ENCODE measurements around the gene ALOX15.
"Not testable (repeated sequence)": the region's sequence is repeated elsewhere in the genome, so short reads cannot be mapped to it uniquely, and the experiment has no call there.

ALOX15 gene

GRCh38 chr17:4591529-4591928 is 49.9 kb downstream of the ALOX15 start:
- Histone ChIP-seq H3K4me3 (ENCODE audit: low read length) (no peak overlapping the region), H3K27me3 (ENCODE audit: insufficient read depth, low read length) (peaks cover 58% of the 10 kb centered on the region), H2AFZ (ENCODE audit: low read depth, low read length) (no peak overlapping the region), H3K4me1 (ENCODE audit: insufficient read depth, low read length) (no peaks in the 10 kb centered on the region), H3K36me3 (ENCODE audit: insufficient read depth, low read length) (no peaks in the 10 kb centered on the region), H3K9me3 (ENCODE audit: low read length) (no peaks in the 10 kb centered on the region)

- H2AFZ ChIP-seq (ENCODE audit: low read depth, low read length), result no peak overlapping the region
- peaks cover 59% of the 10 kb centered on the region for H3K27me3 ChIP-seq (ENCODE audit: insufficient read depth, low read length)
Measured at GRCh38 chr17:4590981-4591453, 50.5 kb downstream of the ALOX15 start.

DNA sequence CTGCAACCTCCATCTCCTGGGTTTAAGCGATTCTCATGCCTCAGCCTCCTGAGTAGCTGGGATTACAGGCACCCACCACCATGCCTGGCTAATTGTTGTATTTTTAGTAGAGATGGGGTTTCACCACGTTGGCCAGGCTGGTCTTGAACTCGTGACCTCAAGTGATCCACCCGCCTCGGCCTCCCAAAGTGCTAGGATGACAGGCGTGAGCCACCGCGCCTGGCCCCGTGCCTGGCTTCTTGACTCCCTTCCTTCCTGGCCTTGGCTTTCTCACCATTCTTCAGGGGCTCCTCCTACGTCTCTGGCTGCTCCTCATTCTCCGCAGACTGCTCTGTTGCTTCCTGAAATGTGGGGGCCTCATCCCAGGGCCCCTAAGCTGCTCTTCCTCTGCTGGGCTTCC is 51.4 kb downstream of the ALOX15 start:
- H3K27me3 ChIP-seq (ENCODE audit: insufficient read depth, low read length), result peaks cover 64% of the 10 kb centered on the region
- not testable (repeated sequence) for H3K4me1 ChIP-seq (ENCODE audit: insufficient read depth, low read length); H2AFZ ChIP-seq (ENCODE audit: low read depth, low read length); H3K36me3 ChIP-seq (ENCODE audit: insufficient read depth, low read length); H3K4me3 ChIP-seq (ENCODE audit: low read length); H3K9me3 ChIP-seq (ENCODE audit: low read length)

More at GRCh38 chr17:4590981-4591453, 50.5 kb downstream of the ALOX15 start:
- Histone ChIP-seq H3K4me3 (ENCODE audit: low read length) (no peak overlapping the region), H3K36me3 (ENCODE audit: insufficient read depth, low read length) (no peaks in the 10 kb centered on the region), H3K9me3 (ENCODE audit: low read length) (no peaks in the 10 kb centered on the region), H3K4me1 (ENCODE audit: insufficient read depth, low read length) (no peaks in the 10 kb centered on the region)

DNA sequence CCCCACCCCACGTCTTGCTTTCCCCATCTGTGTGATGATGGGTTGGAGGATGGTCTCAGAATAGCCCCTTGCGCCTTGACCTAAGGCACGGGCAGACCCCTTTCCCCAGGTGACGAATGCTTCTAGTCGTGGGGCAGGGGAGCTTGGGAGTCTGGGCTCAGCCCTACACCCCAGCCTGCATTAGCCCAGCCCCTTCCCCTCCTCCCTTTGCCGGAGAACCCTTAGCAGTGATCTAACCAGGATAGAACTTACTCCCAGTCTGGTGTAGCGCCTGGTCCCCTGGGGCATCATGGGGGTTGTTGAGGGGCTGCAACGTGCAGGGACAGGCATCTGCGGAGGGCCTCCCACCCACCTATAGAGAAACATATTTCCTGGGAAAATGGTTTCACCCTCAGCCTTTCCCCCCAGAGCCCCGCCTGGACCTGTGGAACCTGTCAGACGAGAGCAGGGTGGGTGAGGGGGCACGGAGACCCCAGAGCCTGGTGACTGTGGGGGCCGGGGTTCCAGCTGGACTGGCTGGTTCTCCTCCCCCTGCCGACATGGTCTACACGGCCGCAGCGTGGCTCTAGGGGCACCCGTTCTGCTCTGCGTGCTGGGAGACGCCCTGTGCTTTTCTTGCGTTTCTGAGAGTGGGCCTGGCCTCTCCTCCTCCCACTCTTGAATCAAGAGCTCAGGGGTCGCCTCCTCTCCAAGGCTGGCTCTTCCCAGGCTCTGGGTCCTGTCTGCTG is 52.4 kb downstream of the ALOX15 start:
- Histone ChIP-seq H3K9me3 (ENCODE audit: low read length) (no peaks in the 10 kb centered on the region), H2AFZ (ENCODE audit: low read depth, low read length) (no peak overlapping the region), H3K4me1 (ENCODE audit: insufficient read depth, low read length) (peaks cover 3% of the 10 kb centered on the region), H3K4me3 (ENCODE audit: low read length) (no peak overlapping the region), H3K27me3 (ENCODE audit: insufficient read depth, low read length) (peaks cover 73% of the 10 kb centered on the region), H3K36me3 (ENCODE audit: insufficient read depth, low read length) (no peaks in the 10 kb centered on the region)

DNA sequence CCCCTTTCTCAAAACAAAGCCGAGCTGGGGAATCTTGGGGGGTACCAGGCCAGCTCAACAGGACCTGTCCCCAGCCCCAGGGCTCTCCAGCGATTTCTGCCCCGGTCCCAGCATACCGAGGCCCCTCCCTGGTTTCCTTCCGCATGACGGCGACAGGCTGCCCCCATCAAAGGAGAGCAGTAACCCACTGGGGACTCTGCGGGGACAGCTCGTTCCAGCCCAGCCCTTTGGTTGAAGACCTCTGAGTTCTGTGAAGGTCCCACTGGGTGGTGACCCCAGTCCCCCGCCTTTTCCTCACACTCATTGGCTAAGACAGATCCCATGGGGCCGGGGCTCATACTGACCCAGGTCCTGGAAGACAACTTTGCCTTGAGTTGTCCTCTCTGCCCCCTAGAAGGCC is 53.1 kb downstream of the ALOX15 start:
- Histone ChIP-seq H3K4me3 (ENCODE audit: low read length) (no peak overlapping the region), H2AFZ (ENCODE audit: low read depth, low read length) (no peak overlapping the region), H3K9me3 (ENCODE audit: low read length) (no peaks in the 10 kb centered on the region), H3K27me3 (ENCODE audit: insufficient read depth, low read length) (peaks cover 80% of the 10 kb centered on the region), H3K4me1 (ENCODE audit: insufficient read depth, low read length) (peaks cover 3% of the 10 kb centered on the region), H3K36me3 (ENCODE audit: insufficient read depth, low read length) (no peaks in the 10 kb centered on the region)

GRCh38 chr17:4587803-4588202 is 53.7 kb downstream of the ALOX15 start:
- Histone ChIP-seq H3K9me3 (ENCODE audit: low read length) (no peaks in the 10 kb centered on the region), H2AFZ (ENCODE audit: low read depth, low read length) (no peak overlapping the region), H3K27me3 (ENCODE audit: insufficient read depth, low read length) (peaks cover 85% of the 10 kb centered on the region), H3K4me1 (ENCODE audit: insufficient read depth, low read length) (peaks cover 3% of the 10 kb centered on the region), H3K36me3 (ENCODE audit: insufficient read depth, low read length) (no peaks in the 10 kb centered on the region), H3K4me3 (ENCODE audit: low read length) (no peak overlapping the region)

GRCh38 chr17:4587195-4587594 is 54.3 kb downstream of the ALOX15 start:
- Histone ChIP-seq H3K4me3 (ENCODE audit: low read length) (no peak overlapping the region), H3K4me1 (ENCODE audit: insufficient read depth, low read length) (peaks cover 3% of the 10 kb centered on the region), H3K36me3 (ENCODE audit: insufficient read depth, low read length) (no peaks in the 10 kb centered on the region)

DNA sequence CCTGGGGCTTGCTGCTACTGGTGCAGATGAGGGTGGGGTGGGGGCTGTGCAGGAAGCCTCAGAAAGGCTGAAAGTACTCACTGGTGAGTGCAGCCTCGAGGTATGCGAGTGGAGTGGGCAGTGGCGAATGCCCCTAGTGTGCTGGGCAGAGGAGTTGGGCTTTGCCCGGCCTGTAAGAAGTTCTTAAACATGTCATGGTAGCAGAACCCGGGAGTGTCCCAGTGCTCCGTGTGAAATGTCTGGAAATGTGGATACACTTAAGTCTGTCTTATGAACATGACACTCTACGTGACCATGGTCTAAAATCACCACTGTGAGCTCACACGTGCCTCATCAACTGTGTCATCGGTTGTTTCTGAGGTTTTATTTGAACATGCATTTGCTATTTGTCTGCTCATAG is 55.4 kb downstream of the ALOX15 start:
- Histone ChIP-seq H3K27me3 (ENCODE audit: insufficient read depth, low read length) (peaks cover 91% of the 10 kb centered on the region), H3K4me1 (ENCODE audit: insufficient read depth, low read length) (peaks cover 3% of the 10 kb centered on the region), H3K9me3 (ENCODE audit: low read length) (no peaks in the 10 kb centered on the region), H3K4me3 (ENCODE audit: low read length) (no peak overlapping the region), H2AFZ (ENCODE audit: low read depth, low read length) (no peak overlapping the region), H3K36me3 (ENCODE audit: insufficient read depth, low read length) (no peaks in the 10 kb centered on the region)

More at GRCh38 chr17:4587195-4587594, 54.3 kb downstream of the ALOX15 start:
- H3K9me3 ChIP-seq (ENCODE audit: low read length), result no peaks in the 10 kb centered on the region
- H3K27me3 ChIP-seq (ENCODE audit: insufficient read depth, low read length), result peaks cover 87% of the 10 kb centered on the region
- no peak overlapping the region for H2AFZ ChIP-seq (ENCODE audit: low read depth, low read length)

DNA sequence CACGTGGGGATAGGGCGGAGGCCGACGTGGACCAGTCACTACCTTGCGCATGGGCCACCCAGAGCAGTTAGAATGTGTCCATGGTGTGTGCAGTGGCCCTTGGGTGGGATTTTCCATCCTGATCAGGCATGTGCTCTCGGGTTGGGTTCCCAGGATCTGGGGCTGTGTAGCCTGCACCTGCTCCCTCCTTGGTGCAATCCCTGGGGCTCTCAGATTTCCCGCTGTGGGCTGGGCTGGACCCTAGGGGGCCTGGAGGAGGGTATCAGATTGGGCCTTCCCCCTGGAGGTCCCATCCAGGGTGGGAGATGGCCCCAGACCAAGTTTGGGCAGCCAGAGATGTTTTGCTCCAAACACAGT is 55.9 kb downstream of the ALOX15 start:
- Histone ChIP-seq H3K4me1 (ENCODE audit: insufficient read depth, low read length) (peaks cover 3% of the 10 kb centered on the region), H3K9me3 (ENCODE audit: low read length) (no peaks in the 10 kb centered on the region), H2AFZ (ENCODE audit: low read depth, low read length) (no peak overlapping the region), H3K4me3 (ENCODE audit: low read length) (no peak overlapping the region), H3K27me3 (ENCODE audit: insufficient read depth, low read length) (peaks cover 88% of the 10 kb centered on the region), H3K36me3 (ENCODE audit: insufficient read depth, low read length) (no peaks in the 10 kb centered on the region)

DNA sequence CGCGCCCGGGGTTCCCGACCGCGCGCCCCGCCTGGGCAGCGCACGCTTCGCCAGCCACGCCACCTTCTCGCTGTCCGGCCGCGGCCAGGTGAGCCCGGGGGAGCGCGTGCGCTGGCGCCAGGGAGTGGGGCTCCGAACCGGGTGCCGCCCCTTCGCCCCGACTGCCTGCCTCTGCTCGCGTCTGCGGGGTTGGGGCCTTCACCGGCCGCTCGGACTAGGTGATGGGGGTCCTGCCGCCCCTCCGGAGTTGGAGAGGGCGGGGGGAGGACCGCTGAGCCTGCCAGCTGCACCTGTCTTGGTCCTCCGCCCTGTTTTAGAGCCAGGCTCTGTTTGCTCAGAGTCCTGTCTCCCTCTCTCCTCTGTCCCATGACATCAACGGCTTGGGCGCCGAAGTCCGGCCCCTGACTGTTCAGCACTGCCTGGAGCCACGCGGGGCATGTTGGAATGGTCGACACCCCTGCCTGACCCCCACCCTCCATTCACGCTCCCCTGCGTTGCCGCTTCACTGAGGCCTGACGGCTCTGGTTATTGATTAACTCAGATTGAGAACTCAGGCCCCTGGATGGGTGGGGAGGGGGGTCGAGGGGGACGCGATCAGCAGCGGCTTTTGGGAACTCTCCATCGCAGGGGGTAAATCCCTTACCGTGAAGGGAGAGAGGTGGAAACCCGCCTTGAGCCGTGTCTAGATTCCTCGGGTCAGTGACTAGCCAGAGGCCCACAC is 56.4 kb downstream of the ALOX15 start:
- H3K9me3 ChIP-seq (ENCODE audit: low read length), result no peaks in the 10 kb centered on the region
- peaks cover 3% of the 10 kb centered on the region for H3K4me1 ChIP-seq (ENCODE audit: insufficient read depth, low read length)
- H3K4me3 ChIP-seq (ENCODE audit: low read length), result no peak overlapping the region
- no peak overlapping the region for H2AFZ ChIP-seq (ENCODE audit: low read depth, low read length)
- peaks cover 83% of the 10 kb centered on the region for H3K27me3 ChIP-seq (ENCODE audit: insufficient read depth, low read length)
- no peaks in the 10 kb centered on the region for H3K36me3 ChIP-seq (ENCODE audit: insufficient read depth, low read length)

DNA sequence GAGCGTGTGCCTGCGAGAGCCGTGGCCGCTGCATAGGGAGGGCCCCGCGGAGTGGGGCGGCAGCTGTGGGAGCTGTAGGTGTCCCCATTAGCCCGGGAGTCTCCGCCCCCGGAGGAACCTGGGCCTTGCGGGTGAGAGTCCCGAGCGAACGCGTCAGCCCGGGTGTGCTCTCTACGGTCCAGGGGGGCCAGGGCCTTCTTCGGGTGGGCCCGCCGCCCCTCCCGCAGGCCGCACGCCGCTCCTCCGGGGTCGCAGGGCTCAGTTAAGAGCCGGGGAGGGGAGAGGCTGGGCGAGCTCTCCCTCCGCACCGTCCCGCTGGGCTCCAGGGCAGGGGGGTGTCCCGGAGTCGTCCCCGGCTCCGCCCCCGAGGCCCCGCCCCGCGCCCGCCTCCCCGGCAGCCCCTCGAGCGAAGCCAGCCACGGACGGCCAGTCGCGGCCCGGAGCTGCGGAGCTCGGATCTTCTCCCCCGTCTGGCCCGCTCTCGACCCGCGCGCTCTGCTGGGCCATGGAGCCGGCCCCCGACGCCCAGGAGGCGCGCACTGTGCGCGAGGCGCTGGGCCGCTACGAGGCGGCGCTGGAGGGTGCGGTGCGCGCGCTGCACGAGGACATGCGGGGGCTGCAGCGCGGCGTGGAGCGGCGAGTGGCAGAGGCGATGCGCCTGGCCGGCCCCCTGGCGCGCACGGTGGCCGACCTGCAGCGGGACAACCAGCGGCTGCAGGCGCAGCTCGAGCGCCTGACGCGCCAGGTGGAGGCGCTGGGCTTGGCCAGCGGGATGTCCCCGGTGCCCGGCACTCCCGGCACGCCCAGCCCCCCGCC is 57.2 kb downstream of the ALOX15 start, which contains the start of gene SMTNL2:
SMTNL2 (plus strand) TSS at position 429 of the 816 bp plus-strand sequence; CDS start at position 506, 77 bp downstream.
- Histone ChIP-seq H3K4me3 (ENCODE audit: low read length) (peak within 1 kb of the TSS; percentile 30), H3K27me3 (ENCODE audit: insufficient read depth, low read length) (peaks cover 80% of the 10 kb centered on the region), H3K9me3 (ENCODE audit: low read length) (no peaks in the 10 kb centered on the region), H3K4me1 (ENCODE audit: insufficient read depth, low read length) (peaks cover 3% of the 10 kb centered on the region), H3K36me3 (ENCODE audit: insufficient read depth, low read length) (no peaks in the 10 kb centered on the region), H2AFZ (ENCODE audit: low read depth, low read length) (peak within 1 kb of the TSS; percentile 39)

DNA sequence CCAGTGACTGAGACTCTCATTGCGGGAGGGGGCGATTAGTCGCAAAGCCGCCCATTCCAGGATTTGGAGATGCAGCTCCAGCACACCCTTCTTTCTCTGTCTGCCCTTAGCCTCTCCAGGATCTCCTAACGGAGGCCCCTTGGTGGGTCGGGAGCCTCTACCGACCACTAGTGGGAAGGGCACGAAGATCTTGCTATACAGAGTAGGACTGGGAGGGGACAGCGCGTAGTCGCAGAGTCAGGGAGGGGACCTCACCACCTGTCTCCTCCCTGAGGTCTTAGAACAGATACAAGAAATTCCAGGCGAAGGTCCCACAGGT is 57.7 kb downstream of the ALOX15 start:
- H3K4me3 ChIP-seq (ENCODE audit: low read length), result peak overlapping the region; percentile 30
- H2AFZ ChIP-seq (ENCODE audit: low read depth, low read length), result peak overlapping the region; percentile 39
- H3K27me3 ChIP-seq (ENCODE audit: insufficient read depth, low read length), result peaks cover 74% of the 10 kb centered on the region
- no peaks in the 10 kb centered on the region for H3K36me3 ChIP-seq (ENCODE audit: insufficient read depth, low read length)
- H3K9me3 ChIP-seq (ENCODE audit: low read length), result no peaks in the 10 kb centered on the region
- peaks cover 3% of the 10 kb centered on the region for H3K4me1 ChIP-seq (ENCODE audit: insufficient read depth, low read length)

DNA sequence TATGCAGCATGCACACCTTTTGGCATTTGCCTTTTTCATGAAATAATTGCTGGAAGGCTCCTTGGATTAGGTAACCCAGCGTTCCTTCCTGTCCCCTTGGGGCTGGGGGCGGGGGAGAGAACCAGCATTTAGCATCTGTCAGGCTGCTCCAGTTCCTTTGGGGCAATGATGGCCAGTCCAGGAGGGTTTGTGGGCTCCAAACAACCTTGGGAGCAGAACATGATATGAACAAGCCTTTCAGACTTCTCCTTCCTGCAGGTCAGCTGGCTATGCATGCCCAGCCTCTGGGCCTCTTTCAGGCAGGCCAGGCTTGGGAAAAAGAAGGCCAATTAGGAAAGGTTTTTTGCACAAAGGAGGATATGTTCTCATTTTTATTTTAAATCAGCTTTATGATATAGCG is 58.3 kb downstream of the ALOX15 start:
- Histone ChIP-seq H3K27me3 (ENCODE audit: insufficient read depth, low read length) (peaks cover 70% of the 10 kb centered on the region), H3K36me3 (ENCODE audit: insufficient read depth, low read length) (no peaks in the 10 kb centered on the region), H2AFZ (ENCODE audit: low read depth, low read length) (no peak overlapping the region), H3K4me1 (ENCODE audit: insufficient read depth, low read length) (peaks cover 3% of the 10 kb centered on the region), H3K9me3 (ENCODE audit: low read length) (no peaks in the 10 kb centered on the region), H3K4me3 (ENCODE audit: low read length) (no peak overlapping the region)

Data from neuron (in vitro differentiated cells).